Retinal pigment epithelial cell (primary cell): ENCODE results near the gene ABAT.

ENCODE experiments used
- DNase-seq: peaks from one replicate; pipeline ENCODE4 v3.0.0-alpha.2; 2010; ENCODE audit warnings: low read depth
- H3K4me3 ChIP-seq: 2 replicates; pipeline ENCODE4 v1.5.1; 2011; ENCODE audit warnings: mild to moderate bottlenecking, low read length, control low read depth, moderate library complexity
- CTCF ChIP-seq: conservative IDR thresholded peaks from 2 replicates; pipeline ENCODE4 v1.5.1; 2011; ENCODE audit warnings: low read depth, low read length, control low read depth, inconsistent platforms

ABAT gene

GRCh38 chr16:8804313-8804712 is 129.9 kb downstream of the ABAT start:
- no peak for DNase-seq
- no peak for TF ChIP-seq CTCF
- no peak overlapping the region for H3K4me3 ChIP-seq

GRCh38 chr16:8806272-8806983 is 132.0 kb downstream of the ABAT start:
- peak; percentile 56 for DNase-seq
- H3K4me3 ChIP-seq, result no peak overlapping the region
- TF ChIP-seq CTCF, result no peak

GRCh38 chr16:8807189-8807588 is 132.8 kb downstream of the ABAT start:
- H3K4me3 ChIP-seq, result no peak overlapping the region
- TF ChIP-seq CTCF, result no peak
- no peak for DNase-seq

- DNase-seq, result no peak
- H3K4me3 ChIP-seq, result no peak overlapping the region
- no peak for TF ChIP-seq CTCF
These were observed 133.6 kb downstream of the ABAT start for GRCh38 chr16:8808009-8808408.

GRCh38 chr16:8808613-8809353 is 134.4 kb downstream of the ABAT start:
- DNase-seq, result no peak
- H3K4me3 ChIP-seq, result no peak overlapping the region
- TF ChIP-seq CTCF, result no peak

DNA sequence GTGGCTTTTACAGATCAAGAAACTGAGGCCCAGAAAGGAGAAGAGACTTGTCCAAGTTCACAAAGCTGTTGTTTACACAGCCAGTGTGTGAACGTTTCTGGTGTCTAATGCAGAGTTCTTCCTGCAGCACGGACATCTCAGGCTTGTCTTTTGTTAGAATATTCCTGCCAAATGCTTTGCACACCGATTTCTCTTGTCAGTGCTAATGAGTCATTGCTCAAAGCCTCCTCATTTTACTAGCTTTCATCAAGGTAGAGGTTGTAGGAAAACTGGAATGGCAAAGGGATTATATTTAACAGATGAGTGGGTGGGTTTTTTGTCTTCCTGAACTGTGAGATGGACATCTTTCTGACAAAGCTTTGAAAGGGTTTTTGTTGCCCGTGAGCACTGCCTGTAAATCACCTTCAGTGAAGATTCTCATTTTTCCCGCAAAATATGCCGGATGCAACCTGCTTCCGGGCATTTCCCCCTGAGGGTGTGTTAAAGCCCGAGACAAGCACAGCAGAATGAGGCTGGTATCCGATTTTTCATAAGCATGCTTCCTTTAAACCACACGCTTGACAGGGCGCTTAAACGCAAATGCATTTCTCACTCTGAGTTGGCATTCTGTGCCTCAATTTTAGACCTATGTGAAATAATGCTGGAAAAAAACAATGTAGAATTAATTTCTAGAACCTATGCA is 137.9 kb downstream of the ABAT start:
- TF ChIP-seq CTCF, result no peak
- no peak overlapping the region for H3K4me3 ChIP-seq
- no peak for DNase-seq
